ENCODE measurements around the gene PURB.
A peak's percentile ranks its signal among the peaks of the same experiment; 100 is the strongest.
"Not testable (repeated sequence)": the region's sequence is repeated elsewhere in the genome, so short reads cannot be mapped to it uniquely, and the experiment has no call there.

Gene PURB

DNA sequence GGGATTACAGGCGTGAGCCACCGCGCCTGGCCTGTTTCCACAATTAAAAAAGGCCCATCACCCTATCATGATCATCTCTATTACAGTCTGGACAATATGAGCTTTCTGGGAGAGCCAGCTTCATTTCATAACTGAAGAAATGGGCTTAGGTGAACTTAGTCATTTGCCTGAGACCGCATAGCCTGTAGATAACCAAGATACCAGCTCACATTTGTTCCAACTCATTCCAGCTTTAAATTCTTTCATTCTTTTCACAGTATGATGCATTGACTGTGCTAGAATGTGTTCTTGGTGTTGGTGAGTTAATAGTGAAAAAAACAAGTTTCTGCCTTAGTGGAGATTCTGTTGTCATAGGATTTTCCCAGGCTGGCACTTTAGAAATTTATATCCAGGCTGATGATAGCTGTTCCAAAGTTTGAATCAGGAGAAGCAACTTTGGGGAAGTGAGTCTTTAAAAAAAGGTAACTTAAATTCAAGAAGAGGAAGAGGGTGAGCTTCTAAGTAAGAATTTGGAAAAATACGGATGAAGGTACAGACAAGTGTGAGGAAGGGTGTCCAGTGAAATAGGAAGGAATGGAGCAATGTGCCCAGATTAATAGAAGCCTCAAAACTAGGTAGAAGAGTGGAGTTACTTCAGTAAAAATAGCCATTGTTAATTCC lies 35.3 kb downstream of the PURB start:
- DNase-seq, result no peak

- peak; percentile 59 for DNase-seq
Measured at GRCh38 chr7:44849259-44849884, 36.0 kb downstream of the PURB start.

- DNase-seq, result peak; percentile 100
Measured at GRCh38 chr7:44847920-44848634, 37.3 kb downstream of the PURB start, which contains the start of gene H2AZ2. Gene H2AZ2 (minus strand): TSS chr7:44848087. CDS start chr7:44847971, 116 bp downstream.

DNA sequence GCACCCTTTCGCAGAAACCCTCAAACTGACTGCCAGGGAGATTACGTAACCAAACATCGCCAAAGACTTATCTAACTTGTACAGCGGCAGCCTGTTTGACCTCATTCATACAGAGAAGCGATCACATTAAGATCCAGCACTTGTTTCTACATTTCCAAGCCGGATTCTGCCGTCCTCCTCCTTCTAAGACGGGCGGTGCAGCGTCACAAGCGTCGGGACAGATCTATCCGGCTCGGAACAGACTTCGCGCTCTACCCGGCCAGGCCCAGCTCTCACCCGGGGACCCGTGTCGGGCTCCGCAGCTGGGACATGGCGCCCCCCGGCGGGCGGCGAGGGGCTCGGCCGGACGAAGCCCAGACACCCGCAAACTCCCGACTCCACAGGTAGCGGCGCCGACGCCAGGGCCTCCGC lies 37.8 kb downstream of the PURB start:
- peak; percentile 93 for DNase-seq

GRCh38 chr7:44846816-44847508 lies 38.4 kb downstream of the PURB start:
- no peak for DNase-seq

DNA sequence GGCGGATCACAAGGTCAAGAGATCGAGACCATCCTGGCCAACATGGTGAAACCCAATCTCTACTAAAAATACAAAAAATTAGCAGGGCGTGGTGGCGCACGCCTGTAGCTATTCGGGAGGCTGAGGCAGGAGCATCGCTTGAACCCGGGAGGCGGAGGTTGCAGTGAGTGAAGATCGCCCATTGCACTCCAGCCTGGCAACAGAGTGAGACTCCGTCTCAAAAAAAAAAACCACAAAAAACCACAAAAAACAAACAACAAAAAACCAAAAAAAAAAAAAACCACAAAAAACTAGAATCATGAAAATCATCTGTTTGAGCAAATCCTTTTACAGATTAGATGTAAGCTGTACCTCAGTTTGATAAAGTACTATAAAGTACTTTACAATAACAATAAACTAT lies 38.9 kb downstream of the PURB start:
- not testable (repeated sequence) for DNase-seq

DNA sequence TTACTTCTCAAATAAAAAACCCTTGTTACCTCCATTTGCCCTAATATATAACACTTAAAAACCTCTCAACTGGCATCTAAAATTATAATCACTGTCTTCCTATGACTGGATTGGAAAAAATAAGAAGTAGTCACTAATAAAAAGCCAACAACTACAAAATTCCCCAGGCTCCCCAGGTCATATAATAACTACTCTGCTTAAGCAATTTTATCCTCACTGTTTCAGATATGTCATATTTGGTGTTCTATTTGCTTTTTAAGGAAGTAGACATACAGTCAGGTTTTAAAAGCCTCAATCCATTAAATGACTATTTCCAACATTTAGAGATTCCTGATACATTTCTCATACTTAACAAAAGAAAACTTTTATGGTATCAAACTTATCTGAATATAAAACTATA lies 39.9 kb downstream of the PURB start:
- no peak for DNase-seq

DNA sequence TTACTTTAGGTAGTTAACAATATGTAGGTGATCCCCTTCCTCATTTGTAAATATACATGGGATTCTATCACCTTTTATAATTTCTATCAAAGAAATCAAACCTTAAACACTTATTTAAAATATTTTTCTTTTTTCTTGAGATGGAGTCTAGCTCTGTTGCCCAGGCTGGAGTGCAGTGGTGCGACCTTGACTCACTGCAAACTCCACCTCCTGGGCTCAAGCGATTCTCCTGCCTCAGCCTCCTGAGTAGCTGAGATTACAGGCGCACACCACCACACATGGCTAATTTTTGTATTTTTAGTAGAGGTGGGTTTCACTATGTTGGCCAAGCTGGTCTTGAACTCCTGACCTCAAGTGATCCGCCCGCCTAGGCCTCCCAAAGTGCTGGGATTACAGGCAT lies 41.9 kb downstream of the PURB start:
- DNase-seq, result not testable (repeated sequence)

DNA sequence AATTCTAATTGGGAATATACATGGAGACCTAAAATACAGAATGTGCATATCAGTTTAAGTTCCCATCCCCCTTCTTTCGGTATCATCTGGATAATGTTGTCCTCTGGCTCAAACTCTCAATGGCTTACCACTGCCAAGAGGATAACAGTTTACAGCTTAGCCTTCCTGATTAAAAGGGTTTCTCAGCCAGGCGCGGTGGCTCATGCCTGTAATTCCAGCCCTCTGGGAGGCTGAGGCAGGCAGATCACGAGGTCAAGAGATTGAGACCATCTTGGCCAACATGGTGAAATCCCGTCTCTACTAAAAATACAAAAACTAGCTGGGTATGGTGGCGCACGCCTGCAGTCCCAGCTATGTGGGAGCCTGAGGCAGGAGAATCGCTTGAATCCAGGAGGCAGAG lies 42.7 kb downstream of the PURB start:
- not testable (repeated sequence) for DNase-seq

DNA sequence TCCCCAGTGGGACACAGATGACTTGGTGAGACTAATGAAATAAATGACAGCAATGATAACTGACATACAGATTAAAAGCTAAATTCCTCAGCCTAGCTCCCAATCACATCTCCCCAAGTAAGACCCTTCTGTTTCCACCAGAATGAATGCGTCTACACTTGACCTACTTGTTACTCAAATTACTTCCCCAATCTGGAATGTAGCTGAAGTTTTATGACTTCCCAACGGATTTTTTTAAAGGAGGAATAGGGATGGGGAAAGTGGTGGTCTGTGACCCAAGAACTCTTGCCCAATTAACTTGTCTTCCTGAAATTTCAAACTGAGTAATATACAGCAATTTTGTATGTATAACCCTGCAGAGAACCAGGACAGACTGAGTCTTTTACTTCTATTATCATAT lies 46.6 kb downstream of the PURB start:
- no peak for DNase-seq

DNA sequence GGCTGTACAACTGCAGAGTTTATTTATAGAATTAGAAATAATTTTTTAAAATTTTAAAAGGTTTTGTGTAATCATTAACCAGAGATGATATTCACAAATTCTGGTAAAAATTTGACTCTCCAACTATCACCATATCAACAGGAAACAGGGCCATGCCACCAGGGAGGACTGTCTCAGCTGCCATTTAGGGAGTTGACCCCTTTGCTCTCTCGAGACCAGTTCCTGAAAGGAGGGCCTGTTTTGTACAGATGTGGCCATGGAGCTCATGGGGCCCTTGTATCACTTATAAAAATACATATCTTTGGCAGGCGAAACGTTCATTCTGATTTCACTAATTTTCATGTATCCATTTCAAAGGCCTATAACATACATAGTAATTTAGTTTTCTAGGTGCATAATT lies 57.8 kb downstream of the PURB start:
- no peak for DNase-seq

Measured in DMS53 (cell line).